HepG2 (cell line): ENCODE results near the gene RNF175. TPM values are rescaled to one million over a fixed set of nuclear protein-coding genes. Genes with fewer than 3 reads are reported as not detected.

Experiments
- MXD3 ChIP-seq: IDR thresholded peaks from 2 replicates; pipeline ENCODE4 v1.6.1; 2016; ENCODE audit warnings: mild to moderate bottlenecking, missing biosample characterization, missing genetic modification reagents
- NFYB ChIP-seq: sonication (generic); formaldehyde crosslinking; IDR thresholded peaks from 2 replicates; pipeline ENCODE4 v1.4.0; 2020; ENCODE audit warnings: missing genetic modification reagents
- TBL1XR1 ChIP-seq: fragments of 150-350 bp; IDR thresholded peaks from 2 replicates; pipeline ENCODE4 v1.6.1; 2014; ENCODE audit warnings: borderline replicate concordance, low read length; ENCODE audit not compliant: partially characterized antibody
- TFE3 ChIP-seq: IDR thresholded peaks from 2 replicates; pipeline ENCODE4 v1.6.1; 2016
- ZFP1 ChIP-seq: IDR thresholded peaks from 2 replicates; pipeline ENCODE4 v1.6.1; 2016
- ZFX ChIP-seq: sonication (generic); formaldehyde crosslinking; IDR thresholded peaks from 2 replicates; pipeline ENCODE4 v1.4.0; 2020; ENCODE audit warnings: mild to moderate bottlenecking, low read depth, missing genetic modification reagents, moderate library complexity
- ZMYM3 ChIP-seq: sonication (generic); formaldehyde crosslinking; IDR thresholded peaks from 2 replicates; pipeline ENCODE4 v1.5.1; 2020; ENCODE audit warnings: mild to moderate bottlenecking, missing genetic modification reagents
- ZNF256 ChIP-seq: sonication (generic); formaldehyde crosslinking; conservative IDR thresholded peaks from 2 replicates; pipeline ENCODE4 v1.4.0; 2020; ENCODE audit warnings: missing genetic modification reagents
- ZNF275 ChIP-seq: sonication (generic); formaldehyde crosslinking; IDR thresholded peaks from 2 replicates; pipeline ENCODE4 v1.8.0; 2022; ENCODE audit warnings: missing genetic modification reagents, mild to moderate bottlenecking, inconsistent platforms, borderline replicate concordance
- ZNF562 ChIP-seq: sonication (generic); formaldehyde crosslinking; IDR thresholded peaks from 2 replicates; pipeline ENCODE4 v1.8.0; 2022; ENCODE audit warnings: missing genetic modification reagents, borderline replicate concordance
- ZNF792 ChIP-seq: IDR thresholded peaks from 2 replicates; pipeline ENCODE4 v1.6.1; 2016
- ZSCAN5A ChIP-seq: sonication (generic); formaldehyde crosslinking; IDR thresholded peaks from 2 replicates; pipeline ENCODE4 v1.8.0; 2022; ENCODE audit warnings: mild to moderate bottlenecking, missing genetic modification reagents, borderline replicate concordance
- polyA plus RNA-seq, 8 experiments: library from polyadenylated mRNA; depleted of rRNA in 3 of 8; stranded (reverse) in 7 of 8; unstranded in 1 of 8; fragments of >200 nt; fragmentation: Illumina TruSeq in 4 of 8; extraction: Trizol in 4 of 8; gene quantifications; 2 replicates each; pipeline versions ENCODE4 v1.2.1 to v1.2.3, GENCODE V29; 2011 to 2016; ENCODE audit warnings: low read depth in 4 of 8, missing spikeins in 1 of 8, mixed read lengths in 1 of 8; ENCODE audit not compliant: insufficient read depth in 1 of 8
- total RNA-seq, 5 experiments: library from RNA; depleted of rRNA; stranded (reverse); fragments of >200 nt; fragmentation: Illumina TruSeq; extraction: Trizol; gene quantifications; 2 replicates each; pipeline ENCODE4 v1.2.3, GENCODE V29; 2016; ENCODE audit warnings: low read depth in 1 of 5

RNF175 gene
- total and polyA plus RNA-seq, 2 of the 13 experiments (the other 11 are each of a cell fraction or from before 2014, with no cell fraction given), result not detected

- TF ChIP-seq ZSCAN5A, result no peak
- no peak for TF ChIP-seq ZMYM3
- no peak for TF ChIP-seq ZNF792 (CRISPR knock-in tag)
- no peak for TF ChIP-seq ZNF562 (CRISPR knock-in tag)
- TF ChIP-seq ZFP1, result no peak
- no peak for TF ChIP-seq TFE3
- TF ChIP-seq ZFX (CRISPR knock-in tag), result no peak
- TF ChIP-seq ZNF275 (CRISPR knock-in tag), result no peak
- TF ChIP-seq ZNF256 (CRISPR knock-in tag), result no peak
- TF ChIP-seq MXD3 (CRISPR knock-in tag), result no peak
- no peak for TF ChIP-seq TBL1XR1
- no peak for TF ChIP-seq NFYB (CRISPR knock-in tag)
Observed at GRCh38 chr4:153771046-153771445, 11.2 kb upstream of the RNF175 start (continued).
